HG03045 (cell line): ENCODE data around the gene GJB6.
"Not testable (repeated sequence)": the region's sequence is repeated elsewhere in the genome, so short reads cannot be mapped to it uniquely, and the experiment has no call there.

ENCODE experiments used
- ATAC-seq: cut with Tn5 transposase; IDR thresholded peaks from one replicate; pipeline ENCODE4 v1.9.1; 2021; ENCODE audit warnings: mild to moderate bottlenecking, moderate library complexity; ENCODE audit not compliant: unreplicated experiment

Gene GJB6

DNA sequence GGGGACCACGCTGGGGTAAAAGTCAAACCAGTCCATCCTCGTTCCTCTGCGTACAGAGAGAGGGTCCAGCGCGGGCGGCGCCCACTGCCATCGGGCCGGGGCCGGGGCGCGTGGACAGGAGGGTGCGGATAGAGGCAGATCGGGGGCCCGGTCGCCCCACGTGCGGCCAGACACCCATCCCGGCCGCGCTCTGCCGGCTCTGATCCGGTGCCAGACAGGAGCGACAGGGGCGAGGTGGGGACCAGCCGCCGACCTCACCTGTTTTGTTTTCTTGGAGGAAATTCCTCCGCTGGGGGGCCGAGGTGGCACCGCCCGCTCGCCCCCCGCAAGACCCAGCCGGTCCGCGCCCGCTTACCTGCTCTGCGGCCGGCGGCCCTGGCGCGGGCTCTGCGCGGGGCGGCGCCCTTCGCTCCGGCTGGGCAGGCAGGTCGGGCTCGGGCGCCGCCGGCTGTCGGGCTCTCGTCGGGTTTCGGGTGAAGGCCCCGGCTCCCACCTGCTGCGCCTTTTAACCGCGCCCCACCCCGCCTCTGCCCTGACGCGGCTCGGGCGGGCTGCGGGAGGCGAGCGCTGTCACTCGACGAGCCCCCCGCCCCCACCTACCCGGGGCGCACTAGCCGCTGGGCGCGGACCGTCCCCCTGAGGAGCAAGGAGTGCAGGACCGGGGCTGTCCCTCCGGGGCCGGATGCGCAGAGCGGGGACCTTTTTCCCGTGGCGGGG is at the start of gene GJB6:
TSS of gene GJB6 (minus strand) at position 481 of the 717 bp plus-strand sequence. CDS start 8,839 bp downstream, outside the sequence.
- no peak for ATAC-seq

GRCh38 chr13:20276901-20277300 is 44.8 kb upstream of the GJB6 start:
- ATAC-seq = not testable (repeated sequence)

DNA sequence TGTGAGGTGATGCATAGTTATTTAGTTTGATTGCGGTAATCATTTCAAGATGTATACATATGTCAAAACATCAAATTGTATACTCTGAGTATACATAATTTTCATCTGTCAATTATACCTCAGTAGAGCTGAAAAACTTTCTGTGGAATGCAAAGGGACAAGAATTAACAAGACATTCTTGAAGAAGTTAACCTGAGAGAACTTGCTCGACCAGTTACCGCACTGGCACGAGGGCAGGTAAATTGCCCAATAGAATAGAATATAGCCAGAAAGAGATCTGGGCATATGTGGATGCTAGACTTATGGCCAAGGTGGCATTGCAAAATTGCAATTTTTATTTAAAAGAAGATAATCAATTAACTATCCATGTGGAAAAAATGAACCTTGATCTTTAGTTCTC is 42.3 kb upstream of the GJB6 start:
- ATAC-seq = no peak

- ATAC-seq = no peak
Measured at GRCh38 chr13:20272588-20273171, 40.6 kb upstream of the GJB6 start.

GRCh38 chr13:20272104-20272503 is 40.0 kb upstream of the GJB6 start:
- ATAC-seq = no peak

GRCh38 chr13:20271441-20271840 is 39.3 kb upstream of the GJB6 start:
- ATAC-seq = no peak

DNA sequence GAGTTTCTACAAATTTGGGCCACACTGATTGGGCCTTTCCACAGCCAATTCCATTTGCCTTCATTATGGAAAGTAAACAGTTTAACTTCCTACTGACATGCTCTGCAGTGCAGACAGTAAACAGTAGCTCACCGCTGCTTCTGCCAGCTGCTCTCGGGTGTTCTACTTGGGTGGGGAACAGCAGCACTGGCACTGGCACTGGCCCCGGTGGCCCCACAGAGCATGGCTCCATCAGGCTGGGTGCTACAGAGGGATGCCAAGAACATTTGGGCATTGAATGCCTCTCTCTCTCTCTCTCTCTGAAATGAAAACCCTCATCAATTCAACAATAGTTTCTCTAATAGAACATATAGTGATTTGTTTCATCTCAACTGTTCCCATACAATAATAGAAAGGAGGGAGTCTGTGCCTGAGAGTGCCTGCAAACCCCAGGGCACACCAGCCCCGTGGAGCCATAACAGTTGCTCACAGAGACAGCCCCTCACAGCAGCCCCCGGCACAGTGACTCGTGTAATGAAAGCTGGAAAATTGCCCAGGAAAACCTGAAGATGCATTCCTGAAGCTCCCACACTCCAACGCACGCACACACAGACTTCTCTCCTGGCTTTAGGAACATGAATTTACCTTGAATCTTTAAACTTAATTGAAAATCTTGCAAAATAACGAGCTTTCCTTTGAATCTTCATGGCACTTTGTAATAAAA is 38.2 kb upstream of the GJB6 start:
- ATAC-seq = no peak

DNA sequence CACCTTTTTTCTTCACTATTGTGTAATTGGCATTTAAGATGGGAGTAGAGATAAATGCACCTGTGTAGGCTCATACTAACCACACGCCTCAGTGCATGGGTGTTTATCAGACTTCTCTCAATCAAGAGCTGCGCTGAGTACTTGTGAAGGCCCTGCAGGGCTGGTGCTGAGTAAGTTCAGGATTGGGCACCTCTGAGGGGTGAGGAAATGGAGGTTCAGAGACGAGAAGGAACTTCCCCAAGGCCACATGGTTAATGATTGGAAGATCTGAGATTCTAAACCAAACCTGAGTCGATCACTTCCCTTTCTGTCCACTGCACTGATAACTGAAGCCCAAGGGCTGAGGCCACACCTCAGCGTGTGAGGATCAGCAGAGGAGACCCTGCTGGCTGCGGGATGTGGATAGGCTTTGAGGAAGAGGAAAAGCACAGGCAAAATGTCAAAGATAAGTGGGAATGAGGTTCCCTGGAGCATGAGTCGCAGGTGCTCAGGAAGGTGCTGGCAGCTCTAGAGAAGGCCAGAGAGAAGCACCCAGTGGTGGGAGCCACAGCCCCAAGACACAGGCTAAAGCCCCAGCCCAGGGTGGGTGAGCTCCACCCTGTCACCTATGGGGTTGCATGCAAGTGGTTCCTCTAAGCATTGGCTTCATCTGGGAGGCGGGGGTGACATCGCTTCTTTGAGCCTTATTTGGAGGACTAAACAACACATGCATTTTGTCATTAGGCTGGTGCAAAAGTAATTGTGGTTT is 32.3 kb upstream of the GJB6 start:
- peak; percentile 87 for ATAC-seq

GRCh38 chr13:20263393-20264044 is 31.4 kb upstream of the GJB6 start:
- no peak for ATAC-seq

- ATAC-seq = no peak
Measured at GRCh38 chr13:20258963-20259288, 26.8 kb upstream of the GJB6 start.

- no peak for ATAC-seq
Measured at GRCh38 chr13:20258208-20258962, 26.3 kb upstream of the GJB6 start.

DNA sequence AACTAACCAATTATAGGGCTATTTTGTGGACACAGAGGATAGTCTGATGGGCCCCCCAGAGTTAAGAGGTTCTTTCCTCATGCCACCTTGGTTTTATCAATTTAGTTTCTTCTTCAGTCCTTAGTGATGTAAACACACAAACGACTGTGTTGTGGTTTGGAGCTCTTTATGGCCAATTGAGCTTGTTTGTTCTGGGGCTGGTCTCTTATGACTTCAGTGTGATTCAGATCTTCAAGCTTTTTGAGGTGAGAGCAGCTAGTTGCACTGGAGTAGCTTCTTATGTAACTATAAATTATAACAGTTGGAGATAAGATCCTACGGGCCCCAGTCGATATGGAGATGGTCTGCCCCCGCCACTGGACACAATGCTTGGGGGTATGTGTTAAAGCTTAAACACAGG is 22.0 kb upstream of the GJB6 start:
- ATAC-seq = no peak

GRCh38 chr13:20249913-20250312 is 17.8 kb upstream of the GJB6 start:
- ATAC-seq = no peak

DNA sequence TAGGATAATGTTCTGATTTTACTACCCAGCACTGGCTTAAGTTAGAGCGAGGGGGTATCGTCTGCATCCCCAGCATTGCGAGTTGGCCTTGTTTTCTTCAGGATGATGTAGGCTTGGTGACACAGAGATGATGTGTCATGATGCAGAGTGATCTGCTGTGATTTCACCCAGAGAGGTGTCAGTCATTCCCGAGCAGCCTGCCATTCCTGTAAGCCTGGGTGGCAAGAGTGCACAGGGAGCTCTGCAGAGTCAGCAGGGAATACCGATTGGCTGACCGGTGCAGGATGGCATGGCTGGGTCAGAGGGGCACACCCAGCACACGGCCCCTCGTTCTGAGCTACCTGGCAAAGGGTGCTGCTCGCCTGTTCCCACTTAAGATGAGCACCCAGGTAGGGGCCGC is 15.8 kb upstream of the GJB6 start:
- ATAC-seq = no peak

DNA sequence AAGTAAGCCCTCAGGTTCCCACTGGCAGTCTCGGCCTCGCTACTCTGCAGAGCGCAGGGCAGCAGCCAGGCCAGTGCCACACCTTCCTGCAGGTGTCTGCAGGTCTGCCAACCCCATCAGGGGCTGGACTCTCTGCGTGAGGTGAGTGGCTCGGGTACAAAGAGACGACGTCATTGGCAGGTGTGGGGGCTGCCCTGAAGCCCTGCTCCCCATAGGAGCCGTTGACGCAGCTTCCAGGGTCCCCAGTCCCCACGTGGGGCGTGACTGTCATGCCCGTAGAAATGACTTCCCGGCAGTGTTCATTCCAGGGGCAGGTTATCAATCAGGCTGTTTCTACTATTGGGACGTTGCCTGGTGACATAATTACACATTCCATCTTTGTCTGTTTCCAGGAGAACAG is 15.3 kb upstream of the GJB6 start:
- ATAC-seq = no peak

DNA sequence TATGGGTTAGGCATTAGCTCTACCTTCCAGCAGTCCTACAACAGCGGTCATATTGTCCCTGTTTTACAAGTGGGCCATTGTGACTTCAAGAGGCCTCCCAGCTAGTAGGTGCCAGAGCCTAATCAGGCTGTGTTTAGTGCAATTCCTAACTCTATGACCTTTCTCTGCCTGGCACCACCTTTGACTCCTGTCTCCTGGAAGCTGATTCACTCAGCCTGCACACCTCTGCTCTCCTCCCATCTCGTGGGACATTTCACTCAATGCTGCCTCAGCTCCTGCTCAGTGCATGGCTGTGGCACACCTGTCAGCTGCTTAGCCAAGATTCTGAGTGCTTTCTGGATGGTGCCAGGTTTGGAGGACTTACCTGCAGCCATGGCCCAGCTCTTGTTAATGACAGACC is 9.5 kb upstream of the GJB6 start:
- no peak for ATAC-seq

DNA sequence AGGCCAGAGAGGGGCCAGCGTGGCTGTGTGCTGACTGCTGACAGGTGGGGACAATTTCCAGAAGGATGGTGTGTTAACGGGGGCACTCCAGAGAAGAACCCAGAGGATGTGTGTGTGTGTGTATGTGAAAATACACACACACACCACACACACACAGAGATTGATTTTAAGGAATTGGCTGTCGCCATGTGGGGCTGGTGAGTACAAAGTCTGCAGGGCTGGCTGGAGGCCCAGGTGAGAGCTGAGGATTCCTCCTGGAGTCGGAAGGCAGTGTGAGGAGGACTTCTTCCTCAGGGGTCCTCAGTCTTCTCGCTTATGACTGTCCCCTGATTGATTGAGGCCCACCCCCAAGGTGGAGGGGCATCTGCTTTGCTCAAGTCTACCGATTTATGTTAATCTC is 7.6 kb upstream of the GJB6 start:
- no peak for ATAC-seq

DNA sequence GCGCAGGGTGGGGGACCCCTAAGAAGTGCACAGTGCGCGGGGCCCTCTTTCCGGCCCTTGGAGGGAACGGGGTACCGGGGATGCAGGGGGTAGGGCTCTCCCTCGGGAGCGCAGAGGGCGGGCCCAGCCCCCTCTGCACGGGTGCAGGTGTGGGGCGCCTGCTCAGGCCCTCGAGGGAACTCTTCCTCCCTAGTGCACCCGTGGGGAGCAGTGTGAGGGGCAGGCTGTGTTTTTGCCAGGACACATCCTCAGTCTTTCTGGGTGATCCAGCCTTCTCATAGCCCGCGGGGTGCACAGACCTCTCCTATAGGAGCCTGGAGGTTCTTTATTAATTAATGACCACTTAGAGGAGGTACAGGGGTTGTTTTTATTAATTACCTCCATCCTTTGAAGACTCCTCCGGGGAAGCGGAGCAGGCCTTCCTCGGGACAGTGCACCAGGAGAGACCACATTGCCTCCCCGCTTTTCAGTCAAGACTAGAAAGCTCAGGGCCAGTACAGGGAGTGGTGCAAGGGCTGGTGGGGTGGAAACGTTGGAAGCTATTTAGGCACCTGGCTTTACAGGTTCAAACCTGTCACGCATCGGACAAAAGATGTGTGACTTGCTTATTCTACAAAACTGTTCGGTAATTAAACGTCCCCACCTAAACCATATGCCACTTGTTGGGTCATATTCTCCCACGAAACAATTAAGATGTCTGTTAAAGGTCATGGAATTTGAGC is 598 bp upstream of the GJB6 start:
- ATAC-seq = no peak

GRCh38 chr13:20230913-20231838 is 943 bp downstream of the GJB6 start:
- no peak for ATAC-seq
